Measurements from ENCODE around the gene HBZ.

HBZ gene

DNA sequence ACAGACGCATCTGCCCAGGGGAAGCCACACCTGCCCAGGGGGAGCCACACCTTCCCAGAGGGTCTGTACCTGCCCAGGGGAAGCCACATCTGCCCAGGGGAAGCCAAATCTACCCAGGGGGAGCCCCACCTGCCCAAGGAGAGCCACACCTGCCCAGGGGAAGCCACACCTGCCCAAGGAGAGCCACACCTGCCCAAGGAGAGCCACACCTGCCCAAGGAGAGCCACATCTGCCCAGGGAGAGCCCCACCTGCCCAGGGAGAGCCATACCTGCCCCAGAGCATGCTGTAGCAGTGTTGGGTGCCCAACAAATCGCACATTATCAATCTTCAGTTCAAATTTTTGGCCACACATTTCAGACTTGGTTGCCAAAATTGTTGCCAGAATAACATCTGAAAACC, 33.6 kb upstream of the HBZ start:
- Histone ChIP-seq H3K9me2 (replicated peaks; ENCODE audit: low read depth, low read length) (no peaks in the 10 kb centered on the region), H3K4me1 (ENCODE audit: insufficient read depth, low read length, poor library complexity, severe bottlenecking) (peaks cover 16% of the 10 kb centered on the region), H3K4me3 (ENCODE audit: low read length, poor library complexity, severe bottlenecking) (no peak overlapping the region)

GRCh38 chr16:119295-119694, 33.1 kb upstream of the HBZ start:
- H3K79me2 ChIP-seq (ENCODE audit: insufficient read depth, low read length): no peaks in the 10 kb centered on the region
- H3K9me3 ChIP-seq (ENCODE audit: insufficient read depth, low read depth, low read length): no peaks in the 10 kb centered on the region
- no peaks in the 10 kb centered on the region for H4K20me1 ChIP-seq (ENCODE audit: insufficient read depth, low read length, poor library complexity, severe bottlenecking)
- H3K9ac ChIP-seq (ENCODE audit: low read depth, low read length, poor library complexity, severe bottlenecking): no peak overlapping the region
- H3K9me2 ChIP-seq (replicated peaks; ENCODE audit: low read depth, low read length): no peaks in the 10 kb centered on the region
- TF ChIP-seq, protein P1, sequence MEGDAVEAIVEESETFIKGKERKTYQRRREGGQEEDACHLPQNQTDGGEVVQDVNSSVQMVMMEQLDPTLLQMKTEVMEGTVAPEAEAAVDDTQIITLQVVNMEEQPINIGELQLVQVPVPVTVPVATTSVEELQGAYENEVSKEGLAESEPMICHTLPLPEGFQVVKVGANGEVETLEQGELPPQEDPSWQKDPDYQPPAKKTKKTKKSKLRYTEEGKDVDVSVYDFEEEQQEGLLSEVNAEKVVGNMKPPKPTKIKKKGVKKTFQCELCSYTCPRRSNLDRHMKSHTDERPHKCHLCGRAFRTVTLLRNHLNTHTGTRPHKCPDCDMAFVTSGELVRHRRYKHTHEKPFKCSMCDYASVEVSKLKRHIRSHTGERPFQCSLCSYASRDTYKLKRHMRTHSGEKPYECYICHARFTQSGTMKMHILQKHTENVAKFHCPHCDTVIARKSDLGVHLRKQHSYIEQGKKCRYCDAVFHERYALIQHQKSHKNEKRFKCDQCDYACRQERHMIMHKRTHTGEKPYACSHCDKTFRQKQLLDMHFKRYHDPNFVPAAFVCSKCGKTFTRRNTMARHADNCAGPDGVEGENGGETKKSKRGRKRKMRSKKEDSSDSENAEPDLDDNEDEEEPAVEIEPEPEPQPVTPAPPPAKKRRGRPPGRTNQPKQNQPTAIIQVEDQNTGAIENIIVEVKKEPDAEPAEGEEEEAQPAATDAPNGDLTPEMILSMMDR (conservative IDR thresholded peaks at IDR 0.05; ENCODE audit: low read length): no peak
- TF ChIP-seq EZH2phosphoT487 (IDR thresholded peaks at IDR 0.05; ENCODE audit: borderline replicate concordance): no peak
- no peaks in the 10 kb centered on the region for H3K36me3 ChIP-seq (ENCODE audit: insufficient read depth, low read length)
- H3F3A ChIP-seq (ENCODE audit: low read depth): no peaks in the 10 kb centered on the region
- H3K4me2 ChIP-seq (ENCODE audit: low read depth, low read length, poor library complexity, severe bottlenecking): no peak overlapping the region
- H2AFZ ChIP-seq (ENCODE audit: low read length): no peak overlapping the region
- peaks cover 14% of the 10 kb centered on the region for H3K4me1 ChIP-seq (ENCODE audit: insufficient read depth, low read length, poor library complexity, severe bottlenecking)
- no peaks in the 10 kb centered on the region for H3K27me3 ChIP-seq (ENCODE audit: insufficient read depth, low read length, poor library complexity, severe bottlenecking)
- H3K4me3 ChIP-seq (ENCODE audit: low read length, poor library complexity, severe bottlenecking): no peak overlapping the region

More for the DNA sequence above, 33.6 kb upstream of the HBZ start:
- Histone ChIP-seq H3K79me2 (ENCODE audit: insufficient read depth, low read length) (no peaks in the 10 kb centered on the region), H3K27me3 (ENCODE audit: insufficient read depth, low read length, poor library complexity, severe bottlenecking) (no peaks in the 10 kb centered on the region), H4K20me1 (ENCODE audit: insufficient read depth, low read length, poor library complexity, severe bottlenecking) (no peaks in the 10 kb centered on the region), H3K9ac (ENCODE audit: low read depth, low read length, poor library complexity, severe bottlenecking) (no peak overlapping the region), H3K36me3 (ENCODE audit: insufficient read depth, low read length) (no peaks in the 10 kb centered on the region), H3K4me2 (ENCODE audit: low read depth, low read length, poor library complexity, severe bottlenecking) (no peak overlapping the region), H3F3A (ENCODE audit: low read depth) (no peaks in the 10 kb centered on the region), H2AFZ (ENCODE audit: low read length) (no peak overlapping the region), H3K9me3 (ENCODE audit: insufficient read depth, low read depth, low read length) (no peaks in the 10 kb centered on the region)
- TF ChIP-seq, protein P1 (conservative IDR thresholded peaks at IDR 0.05; ENCODE audit: low read length): no peak

GRCh38 chr16:119835-120491, 32.5 kb upstream of the HBZ start:
- Histone ChIP-seq H3K27me3 (ENCODE audit: insufficient read depth, low read length, poor library complexity, severe bottlenecking) (no peaks in the 10 kb centered on the region), H3K79me2 (ENCODE audit: insufficient read depth, low read length) (no peaks in the 10 kb centered on the region), H3K4me2 (ENCODE audit: low read depth, low read length, poor library complexity, severe bottlenecking) (no peak overlapping the region), H3K36me3 (ENCODE audit: insufficient read depth, low read length) (no peaks in the 10 kb centered on the region), H3F3A (ENCODE audit: low read depth) (no peaks in the 10 kb centered on the region), H3K4me3 (ENCODE audit: low read length, poor library complexity, severe bottlenecking) (no peak overlapping the region), H4K20me1 (ENCODE audit: insufficient read depth, low read length, poor library complexity, severe bottlenecking) (no peaks in the 10 kb centered on the region), H3K9ac (ENCODE audit: low read depth, low read length, poor library complexity, severe bottlenecking) (no peak overlapping the region), H3K9me2 (replicated peaks; ENCODE audit: low read depth, low read length) (no peaks in the 10 kb centered on the region), H3K4me1 (ENCODE audit: insufficient read depth, low read length, poor library complexity, severe bottlenecking) (peaks cover 14% of the 10 kb centered on the region), H3K9me3 (ENCODE audit: insufficient read depth, low read depth, low read length) (no peaks in the 10 kb centered on the region), H2AFZ (ENCODE audit: low read length) (no peak overlapping the region)
- TF ChIP-seq EZH2phosphoT487 (IDR thresholded peaks at IDR 0.05; ENCODE audit: borderline replicate concordance): no peak
- TF ChIP-seq, protein P1 (conservative IDR thresholded peaks at IDR 0.05; ENCODE audit: low read length): no peak
